Stomach (tissue), 9 donors: ENCODE data around the gene GMDS. TPM values are rescaled to one million over a fixed set of nuclear protein-coding genes. Genes with fewer than 3 reads are reported as not detected.

Source experiments
- DNase-seq, 2 donors: peaks; one replicate each; pipeline versions ENCODE4 v3.0.0 to v3.0.0-alpha.2; 2013 to 2019
- H3K27ac ChIP-seq, 5 donors: fragments of 200-600 bp in 4 of 5; sonication (generic) in 4 of 5; one replicate each; pipeline ENCODE4 v1.5.1; 2013 to 2019; ENCODE audit warnings: mild to moderate bottlenecking in 1 of 5, moderate library complexity in 1 of 5
- H3K27me3 ChIP-seq, 3 donors: fragments of 200-600 bp; sonication (generic); one replicate each; pipeline ENCODE4 v1.5.1; 2017 to 2019; ENCODE audit warnings: mixed run types in 1 of 3
- H3K36me3 ChIP-seq, 4 donors: fragments of 200-600 bp; sonication (generic); 1 replicate in 3 of 4; 2 replicates in 1 of 4; pipeline ENCODE4 v1.5.1; 2016 to 2019
- H3K4me1 ChIP-seq, 4 donors: fragments of 200-600 bp; sonication (generic); one replicate each; pipeline ENCODE4 v1.5.1; 2016 to 2019
- H3K4me3 ChIP-seq, 4 donors: fragments of 200-600 bp; sonication (generic) in 3 of 4; one replicate each; pipeline ENCODE4 v1.5.1; 2016 to 2019; ENCODE audit warnings: mild to moderate bottlenecking in 1 of 4
- H3K9me3 ChIP-seq, 4 donors: fragments of 200-600 bp; sonication (generic); one replicate each; pipeline ENCODE4 v1.5.1; 2016 to 2019
- CTCF ChIP-seq, 7 experiments: fragments of 450-650 bp in 4 of 7; fragments of 200-600 bp in 3 of 7; sonication (generic) in 3 of 7; IDR thresholded peaks; one replicate each; pipeline ENCODE4 v1.5.1; 2016 to 2019; ENCODE audit warnings: antibody characterized with exemption in 7 of 7, control low read depth in 2 of 7, mild to moderate bottlenecking in 1 of 7
- EP300 ChIP-seq: sonication (generic); formaldehyde crosslinking; IDR thresholded peaks from one replicate; pipeline ENCODE4 v1.6.1; 2017; ENCODE audit warnings: antibody characterized with exemption
- POLR2A ChIP-seq, 4 donors: fragments of 450-650 bp; IDR thresholded peaks; one replicate each; pipeline ENCODE4 v1.6.1; 2016; ENCODE audit warnings: antibody characterized with exemption in 4 of 4, control low read depth in 2 of 4, mild to moderate bottlenecking in 1 of 4, moderate library complexity in 1 of 4
- POLR2AphosphoS5 ChIP-seq, 3 donors: sonication (generic); formaldehyde crosslinking; IDR thresholded peaks; one replicate each; pipeline ENCODE4 v1.6.1; 2016; ENCODE audit warnings: antibody characterized with exemption in 3 of 3
- WGBS, 5 donors: extraction: QIAGEN DNeasy Blood & Tissue Kit in 3 of 5; methylation state at CpG; one replicate each; pipeline versions ENCODE4 v1.1.5 to v1.1.7; 2013 to 2018; 5-methylcytosine and 5-hydroxymethylcytosine counted together
- intact Hi-C: fragments of 100-400 bp; cut with DNase I; formaldehyde crosslinking; loops from one replicate; pipeline ENCODE4 v1.15.1; 2023; ENCODE audit warnings: low total_unique reads
- polyA plus RNA-seq, 3 donors: library from polyadenylated mRNA; stranded (reverse); fragments of 200-250 nt; gene quantifications; one replicate each; pipeline ENCODE4 v1.2.3, GENCODE V29; 2013
- total RNA-seq, 5 donors: library from RNA; depleted of rRNA; stranded (reverse); fragments of >200 nt; gene quantifications; one replicate each; pipeline versions ENCODE4 v1.1.0 to v1.2.3, GENCODE V29; 2014 to 2016
- donor health status: healthy with polysubstance abuse.
- donor health status: Bipolar disorder and iron deficiency.
- donor health status: healthy.

GMDS gene
- total and polyA plus RNA-seq, 8 donors = 83.7 to 262 (median 121) TPM

GRCh38 chr6:1786455-1787453 lies 458.7 kb downstream of the GMDS start:
- Histone ChIP-seq H3K4me1 (no peaks in the 10 kb centered on the region), H3K27ac (no peak overlapping the region), H3K9me3 (no peaks in the 10 kb centered on the region), H3K27me3 (no peaks in the 10 kb centered on the region), H3K4me3 (no peak overlapping the region), H3K36me3 (peaks cover 0 to 7% (median 2%) of the 10 kb centered on the region in 4 donors)
- intact Hi-C loops = no loop called here
- WGBS, 5 donors = 83 to 95% (median 88%) methylated on average over 15 of the region's 15 CpGs
- TF ChIP-seq EP300 (no peak), POLR2AphosphoS5 (IDR thresholded peaks at IDR 0.05) (no peak), CTCF (IDR thresholded peaks at IDR 0.05) (no peak), POLR2A (IDR thresholded peaks at IDR 0.05) (no peak)
- no peak for DNase-seq

GRCh38 chr6:1784422-1784884 lies 461.0 kb downstream of the GMDS start:
- H3K4me1 ChIP-seq = no peaks in the 10 kb centered on the region
- H3K4me3 ChIP-seq = no peak overlapping the region
- H3K36me3 ChIP-seq = peaks cover 0 to 7% (median 2%) of the 10 kb centered on the region in 4 donors
- no peak for DNase-seq
- 76 to 90% (median 87%) methylated on average over 5 to 6 of the region's 6 CpGs for WGBS, 5 donors
- TF ChIP-seq POLR2AphosphoS5 (IDR thresholded peaks at IDR 0.05) (no peak), CTCF (IDR thresholded peaks at IDR 0.05) (no peak), EP300 (no peak), POLR2A (IDR thresholded peaks at IDR 0.05) (no peak)
- intact Hi-C loops = no loop called here
- H3K27me3 ChIP-seq = no peaks in the 10 kb centered on the region
- H3K27ac ChIP-seq = no peak overlapping the region
- H3K9me3 ChIP-seq = no peaks in the 10 kb centered on the region

GRCh38 chr6:1781817-1782184 lies 463.6 kb downstream of the GMDS start:
- peaks cover 0 to 16% (median 0%) of the 10 kb centered on the region in 4 donors for H3K4me1 ChIP-seq
- DNase-seq = no peak
- no peak overlapping the region for H3K27ac ChIP-seq
- H3K36me3 ChIP-seq = peaks cover 0 to 7% (median 2%) of the 10 kb centered on the region in 4 donors
- WGBS, 5 donors = 93 to 100% (median 98%) methylated on average over 4 of the region's 4 CpGs
- intact Hi-C loops = no loop called here
- TF ChIP-seq POLR2A (IDR thresholded peaks at IDR 0.05) (no peak), POLR2AphosphoS5 (IDR thresholded peaks at IDR 0.05) (no peak), EP300 (no peak), CTCF (IDR thresholded peaks at IDR 0.05) (no peak)
- H3K27me3 ChIP-seq = no peaks in the 10 kb centered on the region
- H3K9me3 ChIP-seq = no peaks in the 10 kb centered on the region
- H3K4me3 ChIP-seq = no peak overlapping the region

DNA sequence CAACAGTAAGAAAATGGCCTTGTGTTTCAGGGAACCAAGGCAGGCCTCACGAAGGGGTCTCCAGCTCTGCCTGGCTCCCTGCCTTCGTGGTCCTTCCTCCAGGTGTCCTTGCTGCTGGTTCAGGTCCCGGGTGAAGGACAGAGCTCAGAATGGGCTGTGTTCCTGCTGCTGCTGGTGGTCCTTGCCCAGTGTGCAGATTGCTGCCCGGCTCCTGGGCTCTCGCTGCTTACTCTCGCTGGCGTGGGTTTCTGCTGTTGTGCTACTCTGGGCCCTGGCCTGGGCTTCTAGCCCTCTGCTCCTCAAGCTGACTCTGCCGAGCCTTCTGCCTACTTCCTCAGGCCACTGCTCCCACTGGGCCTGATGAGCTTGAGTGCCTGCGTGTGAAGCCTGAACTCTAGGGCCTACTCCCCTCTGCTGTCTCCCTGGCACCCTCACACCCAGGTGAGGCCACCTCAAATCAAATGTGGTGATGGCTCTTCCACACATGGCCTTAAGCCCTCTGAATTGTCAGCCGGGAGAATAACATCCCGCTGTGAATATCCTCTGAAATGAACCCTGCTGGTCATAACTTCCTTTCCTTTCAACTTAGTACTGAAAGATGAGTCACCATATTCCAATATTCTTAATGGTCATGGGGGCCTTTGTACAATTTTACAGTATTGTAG lies 464.1 kb downstream of the GMDS start:
- Histone ChIP-seq H3K4me1 (peaks cover 0 to 16% (median 0%) of the 10 kb centered on the region in 4 donors), H3K36me3 (peaks cover 0 to 7% (median 2%) of the 10 kb centered on the region in 4 donors), H3K27me3 (no peaks in the 10 kb centered on the region), H3K4me3 (no peak overlapping the region), H3K27ac (no peak overlapping the region), H3K9me3 (no peaks in the 10 kb centered on the region)
- intact Hi-C loops = no loop called here
- TF ChIP-seq POLR2AphosphoS5 (IDR thresholded peaks at IDR 0.05) = no peak
- TF ChIP-seq POLR2A (IDR thresholded peaks at IDR 0.05) = no peak
- no peak for TF ChIP-seq EP300
- no peak for TF ChIP-seq CTCF (IDR thresholded peaks at IDR 0.05)
- WGBS, 5 donors = 94 to 95% (median 94%) methylated on average over 11 of the region's 11 CpGs
- DNase-seq = no peak
